NCI-H2081 (cell line): Measurements from ENCODE around the gene IKZF1.

Experiments
- DNase-seq, 2 experiments: peaks; one replicate each; lab custom pipeline; 2025; lab: John Stamatoyannopoulos, UW

IKZF1 gene

DNA sequence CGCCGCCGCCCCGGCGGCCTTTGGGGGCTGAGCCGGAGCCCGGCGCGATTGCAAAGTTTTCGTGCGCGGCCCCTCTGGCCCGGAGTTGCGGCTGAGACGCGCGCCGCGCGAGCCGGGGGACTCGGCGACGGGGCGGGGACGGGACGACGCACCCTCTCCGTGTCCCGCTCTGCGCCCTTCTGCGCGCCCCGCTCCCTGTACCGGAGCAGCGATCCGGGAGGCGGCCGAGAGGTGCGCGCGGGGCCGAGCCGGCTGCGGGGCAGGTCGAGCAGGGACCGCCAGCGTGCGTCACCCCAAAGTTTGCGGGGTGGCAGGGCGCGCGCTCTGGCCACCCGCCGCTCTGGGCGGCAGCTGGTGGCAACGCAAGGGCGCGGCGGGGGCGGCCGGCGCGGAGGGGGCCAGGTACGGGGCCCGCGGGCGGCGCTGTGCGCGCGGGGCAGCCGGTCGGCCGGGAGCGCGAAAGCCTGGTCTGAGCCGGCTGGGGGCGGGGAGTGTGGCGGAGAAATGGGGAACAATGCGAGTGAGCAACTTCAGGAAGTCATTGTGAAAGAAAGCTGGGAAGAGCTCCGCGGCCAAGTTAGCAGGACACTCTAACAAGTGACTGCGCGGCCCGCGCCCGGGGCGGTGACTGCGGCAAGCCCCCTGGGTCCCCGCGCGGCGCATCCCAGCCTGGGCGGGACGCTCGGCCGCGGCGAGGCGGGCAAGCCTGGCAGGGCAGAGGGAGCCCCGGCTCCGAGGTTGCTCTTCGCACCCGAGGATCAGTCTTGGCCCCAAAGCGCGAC is at the start of gene IKZF1:
IKZF1 (plus strand) TSS at position 588 of the 782 bp plus-strand sequence. CDS start 14,346 bp downstream, outside the sequence.
- DNase-seq = no peak

DNA sequence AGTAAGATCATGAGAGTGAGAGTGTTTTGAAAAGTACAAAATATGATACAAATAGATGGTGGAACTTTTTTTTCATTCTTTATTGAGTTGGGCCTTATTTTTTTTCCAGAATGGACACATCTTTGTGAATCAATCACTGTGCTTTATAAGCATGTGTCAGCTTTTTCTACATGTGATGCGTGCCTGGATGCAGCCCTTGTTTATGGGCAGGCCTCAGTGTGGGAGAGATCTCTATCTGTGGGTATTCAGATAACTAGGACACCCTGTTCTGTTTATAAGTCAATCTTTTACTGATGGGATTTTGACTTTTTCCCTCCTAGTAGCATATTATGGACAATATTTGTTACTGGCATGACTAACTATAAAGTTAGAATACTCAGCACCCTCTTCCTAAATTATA is 42.9 kb upstream of the IKZF1 start:
- DNase-seq = no peak

DNA sequence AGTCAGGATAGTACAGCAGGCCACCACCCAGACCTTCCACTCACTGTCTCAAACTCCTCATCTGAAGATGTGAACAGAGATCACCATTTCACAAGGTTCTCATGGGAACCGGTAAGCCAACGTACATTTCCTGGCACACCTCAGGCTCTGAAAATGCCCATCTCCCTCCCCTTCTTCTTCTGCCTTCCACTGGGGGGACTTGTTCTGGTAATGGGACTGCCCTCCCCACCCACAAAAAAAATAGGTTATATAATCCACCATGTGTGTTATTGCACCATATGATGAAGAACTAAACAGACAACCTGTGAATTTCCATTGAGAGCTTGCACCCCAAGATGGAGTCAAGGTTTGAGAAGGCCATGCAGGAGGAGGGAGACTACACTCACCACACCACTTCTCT is 42.1 kb upstream of the IKZF1 start:
- no peak for DNase-seq

DNA sequence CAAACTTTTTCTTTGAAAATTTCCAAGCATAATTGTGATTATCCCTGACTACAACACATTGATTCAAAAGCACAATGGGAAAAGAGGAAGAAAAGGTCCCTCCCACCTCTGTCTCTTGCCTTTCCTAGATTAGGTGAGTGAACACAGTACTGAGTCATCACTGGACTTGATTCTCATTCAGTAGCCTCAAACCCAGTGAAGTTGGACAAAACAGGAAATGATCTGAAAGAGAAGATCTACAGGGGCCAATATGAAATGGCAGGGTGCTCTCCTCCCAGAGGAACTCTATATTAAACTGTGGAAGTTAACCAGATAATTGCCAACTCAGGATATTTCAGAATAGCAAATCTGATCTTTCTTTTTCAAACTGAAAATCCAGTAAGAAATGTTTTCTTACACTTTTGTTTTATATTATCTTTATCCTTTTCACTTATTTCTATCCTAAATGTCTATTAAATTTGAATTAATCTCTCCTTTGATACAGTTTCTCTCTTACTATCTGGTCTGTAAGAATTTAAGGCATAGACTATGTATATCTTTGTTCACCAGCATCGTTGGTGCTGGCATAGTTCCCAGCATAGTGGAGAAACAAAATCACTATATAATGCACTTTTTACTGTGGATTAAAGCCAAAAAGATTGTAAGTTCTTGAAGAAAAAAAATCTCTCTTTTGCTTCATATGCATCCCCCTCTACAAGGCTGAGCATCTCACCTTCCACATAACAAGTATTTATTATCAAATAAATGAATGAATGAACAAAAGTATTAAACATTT is 41.4 kb upstream of the IKZF1 start:
- DNase-seq = peak in 1 of 2 experiments; percentile 27

DNA sequence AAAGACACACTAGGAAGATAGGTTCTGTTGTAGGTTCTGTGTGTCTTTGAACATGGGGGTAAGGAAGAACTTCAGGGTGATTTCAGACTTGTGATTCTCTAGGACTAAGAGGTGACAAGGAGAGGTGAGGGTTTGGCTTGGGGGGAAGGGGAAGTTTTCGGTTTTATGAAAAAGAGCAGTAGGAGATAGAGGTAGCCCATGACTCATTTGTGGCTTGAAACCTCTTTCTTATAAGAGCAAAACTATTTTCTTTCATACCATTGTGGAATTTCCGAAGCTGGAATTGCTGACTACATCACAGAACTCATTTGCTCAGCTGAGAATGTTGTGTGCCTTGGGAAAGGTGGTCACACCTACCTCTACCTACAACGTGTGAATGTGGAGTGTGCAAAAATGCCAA is 39.6 kb upstream of the IKZF1 start:
- no peak for DNase-seq

DNA sequence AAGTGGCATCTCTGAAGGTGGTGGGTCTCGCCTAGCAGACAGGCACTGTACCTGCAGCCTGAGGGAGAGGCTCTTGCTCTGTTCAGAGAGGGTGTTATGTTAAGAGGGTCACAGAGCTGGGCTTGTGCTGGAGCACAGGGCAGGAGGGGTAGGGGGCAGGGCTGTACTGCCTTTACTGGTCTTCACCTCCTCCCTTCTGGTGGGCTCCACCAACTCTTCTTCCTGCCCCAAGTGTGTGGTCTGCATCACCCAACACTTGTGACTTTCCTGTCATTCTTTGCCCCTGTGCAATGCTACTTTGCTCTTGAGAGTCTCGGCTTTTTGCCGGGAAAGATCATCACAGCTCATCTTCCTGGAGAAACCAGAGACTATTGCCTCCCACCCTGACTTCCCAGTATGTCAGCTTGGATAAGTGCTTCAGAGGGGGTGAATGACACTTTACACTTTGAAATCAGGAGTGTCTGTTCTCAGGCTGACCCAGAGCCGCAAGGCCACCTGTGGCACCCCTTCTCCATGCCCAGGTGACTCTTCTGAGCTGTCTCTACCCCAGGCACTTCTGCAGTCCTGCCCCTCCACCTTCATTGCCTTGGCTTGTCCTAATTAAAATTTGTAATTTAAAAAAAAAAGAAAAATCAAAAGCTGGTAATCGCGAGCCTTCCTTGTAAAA is 38.4 kb upstream of the IKZF1 start:
- no peak for DNase-seq

DNA sequence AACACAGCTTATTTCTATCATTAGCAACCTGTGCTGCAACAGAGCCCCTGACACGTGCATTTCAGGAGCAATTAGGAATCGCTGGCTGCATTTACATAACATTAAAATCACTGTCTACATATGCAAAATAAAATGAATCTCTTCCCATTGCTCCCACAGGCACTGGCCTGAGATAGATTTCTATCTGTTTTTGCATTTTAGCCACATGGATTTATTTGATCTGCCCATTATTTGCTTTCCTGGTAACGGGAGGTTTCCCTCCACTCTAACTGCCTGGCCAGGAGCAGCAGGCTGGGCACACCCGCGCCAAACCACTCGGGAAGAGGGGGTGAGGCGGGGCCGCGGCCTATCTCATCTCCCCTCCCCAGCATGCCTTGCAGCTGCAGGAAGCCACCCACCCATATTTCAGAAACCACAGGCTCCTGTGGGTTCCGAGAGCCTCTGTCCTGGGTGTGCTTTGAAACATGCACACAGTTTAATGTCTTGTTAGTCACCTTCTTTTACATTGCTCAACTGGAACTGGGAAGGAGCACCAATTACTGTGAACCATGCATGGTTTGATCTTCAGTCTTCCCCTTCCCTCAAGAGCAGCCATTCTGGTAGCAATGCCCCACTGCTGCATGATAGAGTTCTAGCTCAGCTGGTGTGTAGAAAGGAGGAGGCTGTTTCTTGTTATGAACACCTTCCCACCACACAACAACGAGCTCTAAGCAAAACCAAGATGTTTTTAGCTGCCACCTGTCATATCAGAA is 37.7 kb upstream of the IKZF1 start:
- DNase-seq = no peak

DNA sequence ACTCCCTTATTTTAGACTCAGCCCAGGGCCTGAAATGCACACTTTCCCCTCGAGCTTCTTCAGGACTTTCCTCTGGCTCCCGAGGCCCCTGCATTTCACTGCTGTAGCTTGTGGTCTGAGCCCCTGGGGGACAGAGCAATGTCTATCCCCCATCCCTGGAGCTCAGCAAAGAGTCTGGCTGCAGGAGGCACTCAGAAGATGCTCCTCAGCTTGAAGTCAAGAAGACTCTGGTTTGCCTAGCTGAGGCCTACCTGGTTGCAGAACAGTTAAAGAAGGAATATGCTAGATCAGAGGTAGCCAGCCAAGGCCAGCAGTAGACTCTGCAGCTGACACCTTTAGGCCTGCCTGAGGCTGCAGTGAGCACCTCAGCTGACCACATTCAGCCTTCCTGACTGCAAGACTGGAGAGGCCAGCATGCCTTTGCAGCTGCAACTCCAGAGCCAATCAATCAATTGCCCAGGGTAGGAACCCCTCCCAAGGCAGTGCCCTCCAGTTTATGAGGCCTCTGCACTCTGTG is 36.9 kb upstream of the IKZF1 start:
- no peak for DNase-seq

DNA sequence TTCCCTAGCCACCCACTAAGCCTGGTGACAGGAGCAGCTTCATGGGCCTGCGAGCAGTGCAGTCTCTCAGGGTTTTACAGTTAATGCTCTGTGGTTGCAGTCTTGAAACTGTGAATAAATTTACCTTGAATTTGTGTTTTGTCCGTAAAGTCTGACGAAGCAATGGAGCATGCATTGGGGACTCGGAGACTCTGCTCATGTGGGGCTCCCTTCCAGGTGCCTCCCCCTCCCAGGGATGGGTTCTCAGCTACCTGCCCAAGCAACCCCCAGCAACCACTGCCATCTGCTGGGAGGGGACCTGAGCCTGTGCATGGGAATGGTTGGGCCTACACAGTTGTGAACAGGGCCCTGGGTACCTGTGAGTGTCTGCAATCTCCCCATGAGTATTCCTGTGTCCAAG is 36.3 kb upstream of the IKZF1 start:
- no peak for DNase-seq

DNA sequence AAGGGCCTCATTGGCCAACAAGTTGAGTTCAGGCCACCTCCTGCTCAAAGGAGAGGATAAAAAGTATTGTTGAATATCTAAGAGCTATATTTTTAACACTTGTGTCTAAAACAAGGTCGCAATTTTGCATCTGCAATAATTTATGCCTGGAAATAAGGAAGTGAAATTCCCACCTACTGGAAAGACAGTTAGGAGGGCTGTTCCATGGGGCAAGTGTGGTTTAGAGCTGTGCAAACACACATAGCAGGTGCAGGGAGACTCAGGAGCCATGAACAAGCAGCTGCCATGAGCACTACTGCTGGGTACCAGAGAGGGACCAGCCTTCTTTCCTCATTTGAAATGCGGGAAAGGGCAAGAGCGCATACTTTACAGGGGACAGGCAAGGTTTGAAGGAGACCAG is 35.5 kb upstream of the IKZF1 start:
- DNase-seq = no peak

DNA sequence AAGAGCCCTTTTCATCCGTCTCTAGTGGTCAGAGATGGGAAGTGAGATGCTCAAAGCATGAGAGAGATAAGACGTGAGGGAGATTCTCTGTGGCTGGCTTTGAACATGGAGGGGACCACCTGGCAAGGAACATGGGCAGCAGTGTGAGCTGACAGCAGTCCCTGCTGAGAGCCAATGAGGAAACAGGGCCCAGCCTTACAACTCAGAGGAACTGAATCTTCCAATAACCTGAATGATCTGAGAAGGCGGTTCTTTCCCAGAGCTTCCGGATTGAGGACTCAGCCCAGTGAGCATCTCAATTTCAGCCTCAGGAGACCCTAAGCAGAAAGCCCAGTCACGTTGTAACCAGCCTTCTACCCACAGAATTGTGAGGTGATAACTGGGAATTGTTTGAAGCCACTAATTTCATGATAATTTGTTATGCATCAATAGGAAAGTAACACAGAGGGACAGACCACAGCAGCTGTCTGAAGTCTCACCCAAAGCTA is 33.9 kb upstream of the IKZF1 start:
- DNase-seq = no peak

DNA sequence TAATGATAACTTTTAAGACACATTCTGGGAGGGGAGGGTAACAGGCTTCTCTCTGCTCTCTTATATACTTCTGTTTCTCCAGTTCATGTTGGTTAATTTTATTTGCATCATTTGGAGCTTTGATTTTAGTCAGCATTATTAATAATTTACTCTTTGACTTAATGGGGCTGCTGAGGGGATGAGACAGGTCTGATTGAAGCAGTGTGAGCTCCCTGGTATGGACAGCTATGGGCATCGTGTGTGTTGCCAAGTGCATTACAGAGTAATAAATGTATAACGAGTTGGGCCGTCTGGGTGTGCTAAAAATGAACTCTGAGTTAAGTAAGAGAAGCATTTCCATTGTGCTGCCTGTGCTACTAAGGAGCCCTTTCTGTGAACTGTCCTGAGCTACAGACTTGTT is 31.7 kb upstream of the IKZF1 start:
- DNase-seq = no peak

DNA sequence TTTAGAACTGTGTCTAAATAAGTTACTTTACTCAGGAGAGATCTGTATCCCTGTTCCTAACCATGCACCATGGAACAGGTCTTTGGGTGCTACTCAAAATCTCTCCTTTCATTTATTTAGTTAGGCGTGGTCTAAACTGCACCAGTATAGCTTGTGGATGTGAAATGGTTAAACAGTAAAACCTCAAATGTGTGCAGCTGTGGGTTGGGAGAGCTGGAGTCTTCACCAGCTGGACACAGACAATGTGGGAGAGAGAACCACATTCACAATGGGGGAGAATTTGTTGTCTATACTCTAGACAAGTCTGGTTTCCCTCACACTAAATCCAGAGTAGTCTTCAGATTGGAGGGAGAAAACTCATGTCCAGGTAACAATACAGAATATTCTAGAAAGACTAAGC is 31.2 kb upstream of the IKZF1 start:
- no peak for DNase-seq

DNA sequence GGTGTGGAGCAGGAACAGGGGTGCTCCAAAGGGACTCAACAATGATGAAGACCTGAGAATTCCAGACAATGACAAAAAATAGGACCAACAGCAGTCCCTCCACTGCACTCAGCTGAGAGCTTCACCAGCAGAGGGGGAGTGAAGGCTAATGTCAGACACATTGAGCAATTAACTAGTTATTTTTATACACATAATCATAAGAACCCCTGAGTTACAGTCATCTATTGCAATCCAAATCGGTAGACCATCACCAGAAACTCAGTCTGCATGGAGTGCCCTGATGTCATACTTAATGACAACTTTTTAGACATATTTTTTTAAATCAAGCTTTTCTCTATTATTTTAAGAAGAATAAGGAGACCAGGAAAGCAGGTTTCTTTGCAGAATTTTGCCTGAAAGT is 30.6 kb upstream of the IKZF1 start:
- DNase-seq = no peak

DNA sequence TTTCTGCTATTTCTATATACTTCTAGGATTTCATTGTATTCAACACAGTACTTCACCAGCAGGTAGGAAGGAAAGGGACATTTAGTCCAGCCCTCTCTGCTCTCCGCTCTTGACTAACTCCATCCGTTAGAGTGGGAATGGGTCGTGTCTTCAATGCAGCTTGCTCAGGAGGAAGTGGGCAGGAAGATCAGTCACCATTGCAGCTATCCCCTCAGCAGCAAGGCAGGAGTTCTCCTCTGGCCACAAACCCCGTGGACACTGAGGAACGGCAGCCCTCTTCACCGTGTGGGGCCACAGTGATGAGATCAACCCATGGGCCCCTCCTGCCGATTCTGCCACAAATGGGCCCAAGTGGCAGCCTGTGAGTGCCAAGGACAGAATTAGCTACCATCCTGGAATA is 30.2 kb upstream of the IKZF1 start:
- no peak for DNase-seq

DNA sequence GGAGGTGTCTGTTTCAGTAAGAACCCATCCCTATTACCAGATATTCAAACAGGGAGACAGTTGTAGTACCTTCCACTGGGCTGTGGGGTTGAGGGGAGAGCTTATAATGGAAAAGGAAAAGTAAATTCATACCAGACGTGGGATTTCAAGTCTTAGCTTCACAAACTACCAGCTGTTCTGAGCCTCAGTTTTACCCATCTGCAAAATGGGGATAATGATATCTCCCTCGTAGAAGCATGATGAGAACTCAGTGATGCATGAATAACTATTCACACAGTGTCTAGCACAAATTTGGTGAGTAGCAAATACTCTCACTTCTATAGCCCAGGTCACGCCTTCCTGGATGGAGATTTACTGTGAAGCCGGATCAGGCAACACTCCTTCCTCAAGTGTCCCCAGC is 29.1 kb upstream of the IKZF1 start:
- DNase-seq = no peak

DNA sequence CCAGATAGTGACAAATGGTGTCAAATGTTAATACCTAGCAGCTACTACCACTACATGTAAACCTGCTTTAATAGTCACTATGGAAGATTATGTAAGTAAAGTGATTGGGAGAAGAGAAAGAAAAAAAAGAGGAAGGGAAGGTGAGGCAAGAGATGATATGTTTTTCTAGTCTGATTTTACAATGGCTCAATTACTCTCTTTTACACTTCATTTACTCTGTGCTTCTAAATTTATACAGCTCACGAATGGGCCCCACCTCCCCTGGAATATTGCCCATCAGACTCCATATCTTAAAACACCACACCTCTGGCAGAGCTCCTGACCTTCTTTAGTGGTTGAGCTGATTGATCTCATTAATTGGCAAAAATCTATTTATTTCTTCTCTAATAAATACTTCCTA is 28.0 kb upstream of the IKZF1 start:
- peak in 1 of 2 experiments; percentile 32 for DNase-seq

DNA sequence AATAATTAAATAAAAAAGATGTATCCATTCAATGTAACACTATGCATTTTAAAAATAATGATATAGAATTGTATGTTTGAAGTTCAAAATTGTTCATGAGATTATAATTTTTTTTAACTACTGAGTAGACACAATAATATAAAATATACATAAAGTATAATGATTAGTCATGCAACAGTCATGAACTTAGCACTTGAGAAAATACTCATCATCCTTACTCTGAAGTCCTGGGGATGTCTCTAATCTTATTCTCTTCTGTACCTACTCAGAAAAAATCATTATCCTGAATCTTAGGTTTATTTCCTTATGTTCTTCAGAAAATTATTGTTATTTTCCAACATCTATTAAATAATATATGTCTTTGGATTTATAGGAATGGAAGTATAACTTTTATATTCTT is 26.4 kb upstream of the IKZF1 start:
- no peak for DNase-seq

DNA sequence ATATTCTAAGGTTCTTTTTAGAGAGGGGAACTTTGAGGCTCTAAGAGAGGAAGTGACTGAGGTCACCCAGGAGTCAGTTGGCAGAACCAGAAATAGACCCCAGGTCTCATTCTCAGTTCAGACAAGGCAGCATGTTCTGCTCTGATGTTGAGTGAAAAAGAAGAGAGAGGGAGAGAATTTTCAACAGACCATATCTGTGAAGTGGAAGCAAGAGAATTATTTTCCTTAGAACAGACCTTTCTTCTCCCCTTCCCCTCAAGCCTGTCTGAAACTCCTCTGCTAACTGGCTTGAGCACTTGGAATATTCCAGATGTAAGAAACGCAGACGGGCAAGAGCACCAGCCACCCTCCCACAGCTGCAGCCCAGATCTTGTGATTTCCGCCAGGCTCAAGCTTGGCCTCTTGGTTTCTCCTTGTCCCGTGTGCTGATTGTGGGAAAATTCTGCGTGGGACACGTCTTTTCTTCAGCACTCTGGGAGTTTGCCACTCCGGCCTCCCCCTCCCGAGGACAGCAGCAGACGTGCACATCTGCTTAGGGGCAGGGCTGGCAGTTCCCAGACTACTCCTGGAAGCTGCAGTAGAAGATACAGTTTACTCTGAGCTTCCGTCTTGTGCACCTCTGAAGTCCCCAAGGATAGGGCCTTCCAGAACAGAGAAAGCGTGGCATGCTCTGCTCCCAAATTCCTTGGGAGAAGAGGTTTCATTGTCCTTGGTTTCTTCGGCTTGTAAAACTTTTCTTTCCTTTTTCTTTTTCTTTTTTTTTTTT is 22.7 kb upstream of the IKZF1 start:
- no peak for DNase-seq

DNA sequence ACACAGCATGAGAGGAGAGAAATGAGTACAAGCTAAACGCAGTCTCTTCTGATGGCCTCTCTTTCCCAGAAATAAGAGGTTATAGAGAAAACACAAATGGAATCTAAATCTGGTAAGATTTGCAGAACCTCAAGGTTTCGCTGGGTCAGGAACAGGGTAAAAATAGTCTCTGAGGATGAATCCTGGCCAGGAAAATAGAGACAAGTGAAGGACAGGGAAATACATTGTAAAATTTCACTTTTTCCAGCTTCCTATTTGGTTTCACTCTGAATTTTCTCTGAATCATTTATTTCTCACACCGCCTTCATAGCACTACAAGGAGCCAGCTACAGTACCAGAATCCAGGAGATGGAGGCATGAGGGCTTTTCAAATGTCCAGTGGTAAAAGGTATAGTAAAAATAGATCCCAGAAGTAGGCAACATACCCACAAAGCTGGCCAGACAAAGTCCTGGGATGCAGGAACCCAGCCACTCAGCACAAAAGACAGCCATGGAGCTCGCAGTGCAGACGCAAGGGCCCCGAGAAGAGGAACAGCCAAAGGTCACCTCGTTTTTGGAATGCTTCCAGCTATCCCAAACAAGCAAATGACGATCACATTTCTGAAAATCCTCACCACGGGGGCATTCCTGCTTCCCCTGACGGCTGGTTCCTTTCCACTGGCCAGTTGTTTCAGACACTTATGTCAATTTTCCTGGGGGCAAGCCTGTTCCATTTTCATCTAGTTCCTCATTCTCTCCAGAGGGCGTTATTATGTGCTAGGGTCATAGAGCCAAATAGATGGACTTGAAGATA is 21.5 kb upstream of the IKZF1 start:
- no peak for DNase-seq
